Measurements from ENCODE around the gene FAM50B.

DNA sequence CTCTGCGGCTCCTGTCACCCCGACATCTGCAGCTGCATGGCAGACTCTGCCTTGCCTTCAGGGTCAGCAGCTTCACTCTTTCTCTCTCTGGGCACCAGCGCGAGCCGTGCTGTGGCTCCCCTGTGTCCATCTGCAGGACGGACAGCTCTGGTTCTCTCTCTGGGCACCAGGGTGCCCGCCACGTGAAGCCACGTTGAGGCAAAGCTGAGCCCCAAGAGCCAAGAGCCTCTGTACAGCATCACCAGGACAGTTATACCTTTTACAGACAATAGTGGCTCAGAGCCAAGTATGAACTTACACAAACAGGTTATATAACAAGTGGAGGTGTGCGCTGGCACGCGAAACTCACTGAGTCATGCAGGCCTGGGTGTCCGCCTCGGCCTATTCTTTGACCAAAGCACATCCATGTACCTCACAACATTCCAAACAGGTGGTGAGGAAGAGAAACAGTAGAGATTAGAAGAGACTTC is 50.8 kb downstream of the FAM50B start:
- TF ChIP-seq, protein P1, sequence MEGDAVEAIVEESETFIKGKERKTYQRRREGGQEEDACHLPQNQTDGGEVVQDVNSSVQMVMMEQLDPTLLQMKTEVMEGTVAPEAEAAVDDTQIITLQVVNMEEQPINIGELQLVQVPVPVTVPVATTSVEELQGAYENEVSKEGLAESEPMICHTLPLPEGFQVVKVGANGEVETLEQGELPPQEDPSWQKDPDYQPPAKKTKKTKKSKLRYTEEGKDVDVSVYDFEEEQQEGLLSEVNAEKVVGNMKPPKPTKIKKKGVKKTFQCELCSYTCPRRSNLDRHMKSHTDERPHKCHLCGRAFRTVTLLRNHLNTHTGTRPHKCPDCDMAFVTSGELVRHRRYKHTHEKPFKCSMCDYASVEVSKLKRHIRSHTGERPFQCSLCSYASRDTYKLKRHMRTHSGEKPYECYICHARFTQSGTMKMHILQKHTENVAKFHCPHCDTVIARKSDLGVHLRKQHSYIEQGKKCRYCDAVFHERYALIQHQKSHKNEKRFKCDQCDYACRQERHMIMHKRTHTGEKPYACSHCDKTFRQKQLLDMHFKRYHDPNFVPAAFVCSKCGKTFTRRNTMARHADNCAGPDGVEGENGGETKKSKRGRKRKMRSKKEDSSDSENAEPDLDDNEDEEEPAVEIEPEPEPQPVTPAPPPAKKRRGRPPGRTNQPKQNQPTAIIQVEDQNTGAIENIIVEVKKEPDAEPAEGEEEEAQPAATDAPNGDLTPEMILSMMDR (conservative IDR thresholded peaks at IDR 0.05): no peak
- no peak for TF ChIP-seq ZFX (IDR thresholded peaks at IDR 0.05)
